GM18517 (cell line): ENCODE data around the gene MEIKIN.
A peak's percentile ranks its signal among the peaks of the same experiment; 100 is the strongest.

ENCODE experiments used
- ATAC-seq: cut with Tn5 transposase; IDR thresholded peaks from one replicate; pipeline ENCODE4 v1.9.1; 2021; ENCODE audit warnings: mild to moderate bottlenecking, moderate library complexity; ENCODE audit not compliant: unreplicated experiment

The MEIKIN gene

GRCh38 chr5:131774652-131775367, 170.7 kb downstream of the MEIKIN start:
- no peak for ATAC-seq

GRCh38 chr5:131773805-131774204, 171.7 kb downstream of the MEIKIN start:
- ATAC-seq: no peak

- ATAC-seq: no peak
Measured at GRCh38 chr5:131771692-131772091, 173.8 kb downstream of the MEIKIN start.

GRCh38 chr5:131769961-131770360, 175.5 kb downstream of the MEIKIN start:
- ATAC-seq: no peak

- ATAC-seq: no peak
Measured at GRCh38 chr5:131769336-131769735, 176.1 kb downstream of the MEIKIN start.

- ATAC-seq: no peak
Measured at GRCh38 chr5:131767891-131768290, 177.6 kb downstream of the MEIKIN start.

GRCh38 chr5:131766689-131767088, 178.8 kb downstream of the MEIKIN start:
- no peak for ATAC-seq

- ATAC-seq: no peak
Measured at GRCh38 chr5:131765261-131765660, 180.2 kb downstream of the MEIKIN start.

GRCh38 chr5:131763968-131764367, 181.5 kb downstream of the MEIKIN start:
- ATAC-seq: no peak

GRCh38 chr5:131760793-131761192, 184.7 kb downstream of the MEIKIN start:
- ATAC-seq: no peak

- no peak for ATAC-seq
Measured at GRCh38 chr5:131759704-131760103, 185.8 kb downstream of the MEIKIN start.

- ATAC-seq: peak; percentile 43
Measured at GRCh38 chr5:131758520-131758900, 187.0 kb downstream of the MEIKIN start.

GRCh38 chr5:131757830-131758519, 187.5 kb downstream of the MEIKIN start:
- ATAC-seq: peak; percentile 55
